Measurements from ENCODE around the gene LRRC36.

LRRC36 gene

GRCh38 chr16:67283826-67284555 is 42.6 kb upstream of the LRRC36 start:
- TF ChIP-seq EZH2phosphoT487 (IDR thresholded peaks at IDR 0.05; ENCODE audit: borderline replicate concordance): no peak
- TF ChIP-seq, protein P1, sequence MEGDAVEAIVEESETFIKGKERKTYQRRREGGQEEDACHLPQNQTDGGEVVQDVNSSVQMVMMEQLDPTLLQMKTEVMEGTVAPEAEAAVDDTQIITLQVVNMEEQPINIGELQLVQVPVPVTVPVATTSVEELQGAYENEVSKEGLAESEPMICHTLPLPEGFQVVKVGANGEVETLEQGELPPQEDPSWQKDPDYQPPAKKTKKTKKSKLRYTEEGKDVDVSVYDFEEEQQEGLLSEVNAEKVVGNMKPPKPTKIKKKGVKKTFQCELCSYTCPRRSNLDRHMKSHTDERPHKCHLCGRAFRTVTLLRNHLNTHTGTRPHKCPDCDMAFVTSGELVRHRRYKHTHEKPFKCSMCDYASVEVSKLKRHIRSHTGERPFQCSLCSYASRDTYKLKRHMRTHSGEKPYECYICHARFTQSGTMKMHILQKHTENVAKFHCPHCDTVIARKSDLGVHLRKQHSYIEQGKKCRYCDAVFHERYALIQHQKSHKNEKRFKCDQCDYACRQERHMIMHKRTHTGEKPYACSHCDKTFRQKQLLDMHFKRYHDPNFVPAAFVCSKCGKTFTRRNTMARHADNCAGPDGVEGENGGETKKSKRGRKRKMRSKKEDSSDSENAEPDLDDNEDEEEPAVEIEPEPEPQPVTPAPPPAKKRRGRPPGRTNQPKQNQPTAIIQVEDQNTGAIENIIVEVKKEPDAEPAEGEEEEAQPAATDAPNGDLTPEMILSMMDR (conservative IDR thresholded peaks at IDR 0.05; ENCODE audit: low read length): no peak
- Histone ChIP-seq H2AFZ (ENCODE audit: low read length) (no peak overlapping the region), H3K9ac (ENCODE audit: low read depth, low read length, poor library complexity, severe bottlenecking) (no peak overlapping the region), H3K4me1 (ENCODE audit: insufficient read depth, low read length, poor library complexity, severe bottlenecking) (peaks cover 18% of the 10 kb centered on the region), H3K4me3 (ENCODE audit: low read length, poor library complexity, severe bottlenecking) (no peak overlapping the region), H3K9me3 (ENCODE audit: insufficient read depth, low read depth, low read length) (no peaks in the 10 kb centered on the region), H3K79me2 (ENCODE audit: insufficient read depth, low read length) (peaks cover 22% of the 10 kb centered on the region), H4K20me1 (ENCODE audit: insufficient read depth, low read length, poor library complexity, severe bottlenecking) (no peaks in the 10 kb centered on the region), H3K27me3 (ENCODE audit: insufficient read depth, low read length, poor library complexity, severe bottlenecking) (no peaks in the 10 kb centered on the region), H3K4me2 (ENCODE audit: low read depth, low read length, poor library complexity, severe bottlenecking) (no peak overlapping the region), H3K9me2 (replicated peaks; ENCODE audit: low read depth, low read length) (no peaks in the 10 kb centered on the region), H3K36me3 (ENCODE audit: insufficient read depth, low read length) (peaks cover 18% of the 10 kb centered on the region; the same call in 1 of the 2 replicates), H3F3A (ENCODE audit: low read depth) (no peaks in the 10 kb centered on the region)

DNA sequence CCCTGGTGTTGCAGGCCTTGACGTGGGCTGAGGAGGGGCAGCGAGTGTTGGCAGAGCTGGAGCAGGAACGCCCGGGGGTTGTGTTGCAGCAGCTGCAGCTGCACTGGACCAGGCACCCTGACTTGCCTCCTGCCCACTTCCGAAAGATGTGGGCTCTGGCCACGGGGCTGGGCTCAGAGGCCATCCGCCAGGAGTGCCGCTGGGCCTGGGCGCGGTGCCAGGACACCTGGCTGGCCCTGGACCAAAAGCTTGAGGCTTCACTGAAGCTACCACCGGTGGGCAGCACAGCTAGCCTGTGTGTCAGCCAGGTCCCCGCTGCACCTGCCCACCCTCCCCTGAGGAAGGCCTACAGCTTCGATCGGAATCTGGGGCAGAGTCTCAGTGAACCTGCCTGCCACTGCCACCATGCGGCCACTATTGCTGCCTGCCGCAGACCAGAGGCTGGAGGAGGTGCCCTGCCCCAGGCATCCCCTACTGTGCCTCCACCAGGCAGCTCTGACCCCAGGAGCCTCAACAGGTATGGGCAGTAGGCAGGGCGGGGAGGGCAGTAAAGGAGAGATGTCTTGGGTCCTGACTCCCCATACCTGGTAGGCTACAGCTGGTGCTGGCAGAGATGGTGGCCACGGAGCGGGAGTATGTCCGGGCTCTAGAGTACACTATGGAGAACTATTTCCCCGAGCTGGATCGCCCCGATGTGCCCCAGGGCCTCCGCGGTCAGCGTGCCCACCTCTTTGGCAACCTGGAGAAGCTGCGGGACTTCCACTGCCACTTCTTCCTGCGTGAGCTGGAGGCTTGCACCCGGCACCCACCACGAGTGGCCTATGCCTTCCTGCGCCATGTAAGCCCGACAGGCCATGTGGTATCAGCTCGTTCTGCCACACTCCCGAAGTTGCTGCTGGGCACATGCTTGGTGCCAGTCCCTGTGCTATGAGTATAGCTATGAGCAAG is 41.6 kb upstream of the LRRC36 start:
- Histone ChIP-seq H3K27me3 (ENCODE audit: insufficient read depth, low read length, poor library complexity, severe bottlenecking) (no peaks in the 10 kb centered on the region), H3K79me2 (ENCODE audit: insufficient read depth, low read length) (peaks cover 15% of the 10 kb centered on the region), H3F3A (ENCODE audit: low read depth) (no peaks in the 10 kb centered on the region), H3K36me3 (ENCODE audit: insufficient read depth, low read length) (peaks cover 18% of the 10 kb centered on the region; the same call in 1 of the 2 replicates), H3K9me3 (ENCODE audit: insufficient read depth, low read depth, low read length) (no peaks in the 10 kb centered on the region), H2AFZ (ENCODE audit: low read length) (no peak overlapping the region), H3K9ac (ENCODE audit: low read depth, low read length, poor library complexity, severe bottlenecking) (no peak overlapping the region), H3K9me2 (replicated peaks; ENCODE audit: low read depth, low read length) (no peaks in the 10 kb centered on the region), H4K20me1 (ENCODE audit: insufficient read depth, low read length, poor library complexity, severe bottlenecking) (no peaks in the 10 kb centered on the region), H3K4me1 (ENCODE audit: insufficient read depth, low read length, poor library complexity, severe bottlenecking) (peaks cover 20% of the 10 kb centered on the region), H3K4me3 (ENCODE audit: low read length, poor library complexity, severe bottlenecking) (no peak overlapping the region), H3K4me2 (ENCODE audit: low read depth, low read length, poor library complexity, severe bottlenecking) (no peak overlapping the region)
- TF ChIP-seq, protein P1 (conservative IDR thresholded peaks at IDR 0.05; ENCODE audit: low read length): no peak; the same call in 1 of the 2 replicates
- TF ChIP-seq EZH2phosphoT487 (IDR thresholded peaks at IDR 0.05; ENCODE audit: borderline replicate concordance): no peak

DNA sequence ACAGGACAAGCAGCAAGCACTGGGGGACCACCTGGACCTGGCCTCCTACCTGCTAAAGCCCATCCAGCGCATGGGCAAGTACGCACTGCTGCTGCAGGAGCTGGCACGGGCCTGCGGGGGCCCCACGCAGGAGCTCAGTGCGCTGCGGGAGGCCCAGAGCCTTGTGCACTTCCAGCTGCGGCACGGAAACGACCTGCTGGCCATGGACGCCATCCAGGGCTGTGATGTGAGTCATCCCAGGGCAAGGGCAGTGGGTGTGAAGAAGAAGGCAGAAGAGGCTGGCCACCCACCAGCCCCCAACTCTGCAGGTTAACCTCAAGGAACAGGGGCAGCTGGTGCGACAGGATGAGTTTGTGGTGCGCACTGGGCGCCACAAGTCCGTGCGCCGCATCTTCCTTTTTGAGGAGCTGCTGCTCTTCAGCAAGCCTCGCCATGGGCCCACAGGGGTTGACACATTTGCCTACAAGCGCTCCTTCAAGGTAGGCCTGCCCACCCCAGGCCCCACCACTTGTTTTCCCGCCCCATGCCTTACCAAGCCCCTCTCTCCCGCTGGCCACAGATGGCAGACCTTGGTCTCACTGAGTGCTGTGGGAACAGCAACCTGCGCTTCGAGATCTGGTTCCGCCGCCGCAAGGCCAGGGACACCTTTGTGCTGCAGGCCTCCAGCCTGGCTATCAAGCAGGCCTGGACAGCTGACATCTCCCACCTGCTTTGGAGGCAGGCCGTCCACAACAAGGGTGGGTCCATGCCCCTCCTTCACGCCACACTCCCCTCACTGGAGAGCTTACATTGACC is 40.0 kb upstream of the LRRC36 start:
- peaks cover 18% of the 10 kb centered on the region; the same call in 1 of the 2 replicates for H3K36me3 ChIP-seq (ENCODE audit: insufficient read depth, low read length)
- no peaks in the 10 kb centered on the region for H3K9me2 ChIP-seq (replicated peaks; ENCODE audit: low read depth, low read length)
- H3K9me3 ChIP-seq (ENCODE audit: insufficient read depth, low read depth, low read length): no peaks in the 10 kb centered on the region
- H3K27me3 ChIP-seq (ENCODE audit: insufficient read depth, low read length, poor library complexity, severe bottlenecking): no peaks in the 10 kb centered on the region
- H3K4me1 ChIP-seq (ENCODE audit: insufficient read depth, low read length, poor library complexity, severe bottlenecking): peaks cover 22% of the 10 kb centered on the region
- TF ChIP-seq, protein P1 (conservative IDR thresholded peaks at IDR 0.05; ENCODE audit: low read length): no peak
- TF ChIP-seq EZH2phosphoT487 (IDR thresholded peaks at IDR 0.05; ENCODE audit: borderline replicate concordance): no peak
- H4K20me1 ChIP-seq (ENCODE audit: insufficient read depth, low read length, poor library complexity, severe bottlenecking): no peaks in the 10 kb centered on the region
- H3K79me2 ChIP-seq (ENCODE audit: insufficient read depth, low read length): peaks cover under 1% of the 10 kb centered on the region; the same call in 1 of the 2 replicates
- no peak overlapping the region for H2AFZ ChIP-seq (ENCODE audit: low read length)
- H3F3A ChIP-seq (ENCODE audit: low read depth): no peaks in the 10 kb centered on the region
- H3K4me2 ChIP-seq (ENCODE audit: low read depth, low read length, poor library complexity, severe bottlenecking): no peak overlapping the region
- no peak overlapping the region for H3K9ac ChIP-seq (ENCODE audit: low read depth, low read length, poor library complexity, severe bottlenecking)
- H3K4me3 ChIP-seq (ENCODE audit: low read length, poor library complexity, severe bottlenecking): no peak overlapping the region

Data from Loucy (cell line).